Measurements from ENCODE around the gene MAD1L1. TPM values are rescaled to one million over a fixed set of nuclear protein-coding genes. Genes with fewer than 3 reads are reported as not detected.

Gene MAD1L1
- total and polyA plus RNA-seq, 4 donors, result 29.3 to 44.1 (median 35.8) TPM

GRCh38 chr7:2008936-2009540, 223.7 kb downstream of the MAD1L1 start:
- 92% methylated on average over 25 of the region's 25 CpGs for WGBS (ENCODE audit: insufficient coverage)
- no peak overlapping the region for H3K27ac ChIP-seq (ENCODE audit: low read depth, low read length)
- H3K27me3 ChIP-seq (ENCODE audit: control insufficient read depth, insufficient read depth, low read length), result no peaks in the 10 kb centered on the region
- H3K4me1 ChIP-seq (ENCODE audit: control insufficient read depth, insufficient read depth, low read length), result peaks cover 77% of the 10 kb centered on the region
- H3K9me3 ChIP-seq (ENCODE audit: control insufficient read depth, insufficient read depth, low read length), result no peaks in the 10 kb centered on the region
- peaks cover 62% of the 10 kb centered on the region for H3K36me3 ChIP-seq (ENCODE audit: control insufficient read depth, insufficient read depth, low read length)
- no peak for DNase-seq (ENCODE audit: low read depth in 4 of 6, low spot score in 6 of 6)
- H3K4me3 ChIP-seq (ENCODE audit: low read depth, low read length), result no peak overlapping the region

DNA sequence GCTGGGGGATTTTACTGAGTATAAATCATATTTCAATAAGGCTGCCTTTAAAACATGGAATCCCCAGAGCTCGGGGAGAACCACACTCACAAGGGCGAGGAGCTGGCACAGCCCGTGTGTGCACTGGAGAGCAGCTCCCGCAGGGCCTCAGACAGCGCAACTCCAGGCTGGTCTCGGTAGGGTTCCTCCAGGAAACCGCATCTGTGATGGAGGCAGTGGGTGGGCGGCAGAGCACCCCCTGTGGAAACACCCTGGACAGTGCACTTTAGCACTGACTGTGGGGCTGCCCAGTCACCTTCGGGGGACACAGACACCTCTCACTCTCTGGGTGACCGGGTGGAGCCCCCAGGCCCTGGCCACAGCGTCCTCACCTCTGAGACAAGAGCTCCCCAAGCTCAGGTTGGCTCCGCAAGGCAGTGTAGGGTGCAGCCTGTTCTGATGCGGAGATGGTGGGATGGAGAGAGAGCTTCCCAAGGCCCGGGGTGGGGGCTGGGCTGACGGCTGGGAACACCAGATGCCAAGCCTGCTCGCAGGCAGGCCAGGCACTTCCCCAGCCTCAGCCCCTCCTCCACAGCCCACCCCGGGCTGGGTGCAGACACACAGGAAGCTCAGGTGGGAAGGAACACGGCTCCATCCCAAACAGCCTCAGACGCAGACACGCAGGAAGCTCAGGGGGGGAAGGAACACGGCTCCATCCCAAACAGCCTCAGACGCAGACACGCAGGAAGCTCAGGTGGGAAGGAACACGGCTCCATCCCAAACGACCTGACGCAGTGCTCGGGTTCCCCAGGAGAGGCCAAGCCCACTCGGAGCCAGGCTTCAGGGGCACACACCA, 224.4 kb downstream of the MAD1L1 start:
- Histone ChIP-seq H3K4me3 (ENCODE audit: low read depth, low read length) (no peak overlapping the region), H3K27ac (ENCODE audit: low read depth, low read length) (no peak overlapping the region), H3K9me3 (ENCODE audit: control insufficient read depth, insufficient read depth, low read length) (no peaks in the 10 kb centered on the region), H3K4me1 (ENCODE audit: control insufficient read depth, insufficient read depth, low read length) (peaks cover 70% of the 10 kb centered on the region), H3K36me3 (ENCODE audit: control insufficient read depth, insufficient read depth, low read length) (peaks cover 62% of the 10 kb centered on the region), H3K27me3 (ENCODE audit: control insufficient read depth, insufficient read depth, low read length) (no peaks in the 10 kb centered on the region)
- 85% methylated on average over 27 of the region's 28 CpGs for WGBS (ENCODE audit: insufficient coverage)
- DNase-seq (ENCODE audit: low read depth in 4 of 6, low spot score in 6 of 6), result no peak

GRCh38 chr7:2007551-2007950, 225.2 kb downstream of the MAD1L1 start:
- Histone ChIP-seq H3K4me3 (ENCODE audit: low read depth, low read length) (no peak overlapping the region), H3K27me3 (ENCODE audit: control insufficient read depth, insufficient read depth, low read length) (no peaks in the 10 kb centered on the region), H3K36me3 (ENCODE audit: control insufficient read depth, insufficient read depth, low read length) (peaks cover 63% of the 10 kb centered on the region), H3K27ac (ENCODE audit: low read depth, low read length) (no peak overlapping the region), H3K4me1 (ENCODE audit: control insufficient read depth, insufficient read depth, low read length) (peaks cover 62% of the 10 kb centered on the region), H3K9me3 (ENCODE audit: control insufficient read depth, insufficient read depth, low read length) (no peaks in the 10 kb centered on the region)
- DNase-seq (ENCODE audit: low read depth in 4 of 6, low spot score in 6 of 6), result no peak
- 82% methylated on average over 10 of the region's 10 CpGs for WGBS (ENCODE audit: insufficient coverage)

GRCh38 chr7:2006921-2007381, 225.8 kb downstream of the MAD1L1 start:
- WGBS (ENCODE audit: insufficient coverage), result 70% methylated on average over 21 of the region's 22 CpGs
- Histone ChIP-seq H3K27me3 (ENCODE audit: control insufficient read depth, insufficient read depth, low read length) (no peaks in the 10 kb centered on the region), H3K4me1 (ENCODE audit: control insufficient read depth, insufficient read depth, low read length) (peaks cover 56% of the 10 kb centered on the region), H3K9me3 (ENCODE audit: control insufficient read depth, insufficient read depth, low read length) (no peaks in the 10 kb centered on the region), H3K27ac (ENCODE audit: low read depth, low read length) (no peak overlapping the region), H3K36me3 (ENCODE audit: control insufficient read depth, insufficient read depth, low read length) (peaks cover 63% of the 10 kb centered on the region), H3K4me3 (ENCODE audit: low read depth, low read length) (no peak overlapping the region)
- DNase-seq (ENCODE audit: low read depth in 4 of 6, low spot score in 6 of 6), result no peak

DNA sequence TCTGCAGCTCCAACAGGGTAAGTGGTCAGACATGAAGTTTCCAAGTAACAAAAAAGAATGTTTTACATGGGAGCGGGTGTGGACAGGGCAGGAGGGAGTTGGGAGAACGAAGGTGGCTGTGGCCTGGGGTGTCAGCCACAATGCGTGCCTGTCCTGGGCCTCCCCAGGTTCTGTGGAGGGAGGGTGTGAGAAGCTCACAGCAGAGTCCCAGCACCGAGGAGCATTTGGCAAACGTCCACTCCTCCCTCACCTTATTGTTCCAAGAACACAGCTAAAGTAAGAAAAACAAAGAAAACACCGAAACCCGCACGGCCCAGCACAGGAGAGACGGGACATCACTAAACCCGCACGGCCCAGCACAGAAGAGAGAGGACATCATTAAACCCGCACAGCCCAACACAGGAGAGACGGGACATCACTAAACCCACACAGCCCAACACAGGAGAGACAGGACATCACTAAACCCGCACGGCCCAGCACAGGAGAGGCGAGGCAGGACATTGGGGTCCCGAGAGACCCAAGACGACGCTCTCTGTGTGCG, 226.4 kb downstream of the MAD1L1 start:
- DNase-seq (ENCODE audit: low read depth in 4 of 6, low spot score in 6 of 6), result no peak
- 71% methylated on average over 11 of the region's 20 CpGs for WGBS (ENCODE audit: insufficient coverage)

GRCh38 chr7:2005786-2006185, 227.0 kb downstream of the MAD1L1 start:
- DNase-seq (ENCODE audit: low read depth in 4 of 6, low spot score in 6 of 6), result no peak
- H3K9me3 ChIP-seq (ENCODE audit: control insufficient read depth, insufficient read depth, low read length), result no peaks in the 10 kb centered on the region
- H3K36me3 ChIP-seq (ENCODE audit: control insufficient read depth, insufficient read depth, low read length), result peaks cover 63% of the 10 kb centered on the region
- no peaks in the 10 kb centered on the region for H3K27me3 ChIP-seq (ENCODE audit: control insufficient read depth, insufficient read depth, low read length)
- no peak overlapping the region for H3K27ac ChIP-seq (ENCODE audit: low read depth, low read length)
- 93% methylated on average over 10 of the region's 10 CpGs for WGBS (ENCODE audit: insufficient coverage)
- H3K4me3 ChIP-seq (ENCODE audit: low read depth, low read length), result no peak overlapping the region
- H3K4me1 ChIP-seq (ENCODE audit: control insufficient read depth, insufficient read depth, low read length), result peaks cover 44% of the 10 kb centered on the region

More for the DNA sequence above, 226.4 kb downstream of the MAD1L1 start:
- peaks cover 63% of the 10 kb centered on the region for H3K36me3 ChIP-seq (ENCODE audit: control insufficient read depth, insufficient read depth, low read length)
- H3K4me1 ChIP-seq (ENCODE audit: control insufficient read depth, insufficient read depth, low read length), result peaks cover 49% of the 10 kb centered on the region
- no peaks in the 10 kb centered on the region for H3K9me3 ChIP-seq (ENCODE audit: control insufficient read depth, insufficient read depth, low read length)
- no peak overlapping the region for H3K27ac ChIP-seq (ENCODE audit: low read depth, low read length)
- H3K4me3 ChIP-seq (ENCODE audit: low read depth, low read length), result no peak overlapping the region
- no peaks in the 10 kb centered on the region for H3K27me3 ChIP-seq (ENCODE audit: control insufficient read depth, insufficient read depth, low read length)

DNA sequence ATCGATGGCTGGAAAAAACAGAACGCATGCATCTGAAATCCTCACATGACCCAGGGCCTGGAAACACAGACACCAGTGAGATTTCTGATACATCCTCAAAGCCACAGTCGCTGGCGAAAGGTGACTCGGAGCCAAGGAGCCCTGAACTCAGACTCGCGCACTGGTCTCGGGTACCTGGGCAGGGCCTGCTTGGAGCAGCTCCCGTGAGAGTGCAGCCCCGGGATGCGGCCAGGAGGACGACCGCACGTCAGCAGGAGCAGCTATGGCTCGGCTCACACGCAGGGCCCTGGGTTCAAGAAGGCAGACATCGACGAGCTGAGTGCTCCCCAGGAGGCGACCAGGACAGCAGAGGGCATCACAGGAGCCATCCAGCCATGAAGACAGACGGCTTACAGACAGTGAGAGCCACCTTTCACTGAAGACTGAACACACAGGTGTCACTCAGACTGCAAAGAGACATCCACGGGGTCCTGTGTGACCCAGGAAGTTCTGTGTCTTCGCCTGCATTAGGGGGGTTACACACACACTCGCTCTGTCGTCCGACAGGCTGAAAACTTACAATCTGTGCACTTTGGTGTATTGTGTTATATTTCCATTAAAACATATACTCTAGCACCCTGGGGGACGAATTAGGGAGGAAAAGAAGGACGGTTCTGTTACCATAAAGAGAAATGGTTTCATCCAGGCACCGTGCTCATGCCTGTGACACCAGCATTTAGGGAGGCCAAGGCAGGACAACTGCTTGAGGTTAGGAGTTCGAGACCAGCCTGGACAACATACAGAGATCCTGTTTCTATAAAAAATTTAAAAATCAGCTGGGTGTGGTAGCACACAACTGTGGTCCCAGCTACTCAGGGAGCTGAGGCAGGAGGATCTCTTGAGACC, 227.7 kb downstream of the MAD1L1 start:
- 90% methylated on average over 25 of the region's 29 CpGs for WGBS (ENCODE audit: insufficient coverage)
- no peak for DNase-seq (ENCODE audit: low read depth in 4 of 6, low spot score in 6 of 6)
- no peaks in the 10 kb centered on the region for H3K27me3 ChIP-seq (ENCODE audit: control insufficient read depth, insufficient read depth, low read length)

DNA sequence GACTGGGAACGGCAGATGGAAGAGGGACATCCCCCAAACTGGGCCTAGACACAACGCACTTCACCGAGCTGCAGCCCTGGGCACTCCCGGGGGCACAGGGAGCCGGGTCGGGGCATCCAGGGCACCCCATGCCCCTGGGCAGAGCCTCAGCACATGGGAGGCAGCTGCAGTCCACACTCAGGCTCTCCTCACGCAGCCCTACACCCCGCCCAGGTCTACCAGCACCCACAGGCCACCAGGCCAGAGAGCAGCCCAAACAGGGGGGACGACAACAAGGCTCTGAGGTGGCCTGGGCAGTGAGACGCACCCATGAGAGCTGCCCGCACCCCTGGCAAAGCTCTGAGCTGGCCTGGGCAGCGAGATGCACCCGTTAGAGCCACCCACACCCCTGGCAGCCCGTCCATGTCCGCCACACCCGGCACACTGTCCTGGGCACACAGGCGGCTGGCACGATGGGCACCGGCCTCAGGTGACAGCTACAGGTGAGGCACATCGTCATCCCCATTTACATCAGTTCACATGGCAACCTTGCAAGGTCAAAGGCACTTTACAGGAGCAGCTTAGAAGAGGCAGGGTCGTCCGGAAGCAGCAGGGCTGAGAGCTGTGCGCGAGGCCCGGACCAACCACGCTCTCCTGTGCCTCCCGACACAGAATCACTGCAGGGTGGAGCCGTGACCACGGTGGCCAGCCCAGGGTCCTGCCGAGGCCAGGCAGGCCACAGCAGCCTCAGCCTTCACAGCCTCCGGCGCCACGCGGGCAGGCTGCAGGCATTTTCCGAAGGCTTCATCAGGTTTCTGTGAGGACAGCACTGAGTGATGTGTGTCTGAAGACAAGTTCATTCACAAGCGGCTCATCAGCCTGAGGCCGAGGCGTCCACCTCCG, 228.6 kb downstream of the MAD1L1 start:
- 95% methylated on average over 36 of the region's 39 CpGs for WGBS (ENCODE audit: insufficient coverage)
- Histone ChIP-seq H3K27me3 (ENCODE audit: control insufficient read depth, insufficient read depth, low read length) (no peaks in the 10 kb centered on the region), H3K4me1 (ENCODE audit: control insufficient read depth, insufficient read depth, low read length) (peaks cover 28% of the 10 kb centered on the region), H3K27ac (ENCODE audit: low read depth, low read length) (no peak overlapping the region), H3K9me3 (ENCODE audit: control insufficient read depth, insufficient read depth, low read length) (no peaks in the 10 kb centered on the region), H3K36me3 (ENCODE audit: control insufficient read depth, insufficient read depth, low read length) (peaks cover 65% of the 10 kb centered on the region), H3K4me3 (ENCODE audit: low read depth, low read length) (no peak overlapping the region)
- no peak for DNase-seq (ENCODE audit: low read depth in 4 of 6, low spot score in 6 of 6)

More for the DNA sequence above, 227.7 kb downstream of the MAD1L1 start:
- peaks cover 37% of the 10 kb centered on the region for H3K4me1 ChIP-seq (ENCODE audit: control insufficient read depth, insufficient read depth, low read length)
- H3K9me3 ChIP-seq (ENCODE audit: control insufficient read depth, insufficient read depth, low read length), result no peaks in the 10 kb centered on the region
- H3K27ac ChIP-seq (ENCODE audit: low read depth, low read length), result no peak overlapping the region
- H3K4me3 ChIP-seq (ENCODE audit: low read depth, low read length), result no peak overlapping the region
- peaks cover 67% of the 10 kb centered on the region for H3K36me3 ChIP-seq (ENCODE audit: control insufficient read depth, insufficient read depth, low read length)

All from spinal cord (tissue), 10 donors.